Measurements from ENCODE around the gene SLX4. TPM values are rescaled to one million over a fixed set of nuclear protein-coding genes. Genes with fewer than 3 reads are reported as not detected.
A peak's percentile ranks its signal among the peaks of the same experiment; 100 is the strongest.

The SLX4 gene
- total and polyA plus RNA-seq, 2 donors (not counting 3 experiments of a cell fraction or from before 2014, with no cell fraction given) = 2.9 to 8.9 TPM

DNA sequence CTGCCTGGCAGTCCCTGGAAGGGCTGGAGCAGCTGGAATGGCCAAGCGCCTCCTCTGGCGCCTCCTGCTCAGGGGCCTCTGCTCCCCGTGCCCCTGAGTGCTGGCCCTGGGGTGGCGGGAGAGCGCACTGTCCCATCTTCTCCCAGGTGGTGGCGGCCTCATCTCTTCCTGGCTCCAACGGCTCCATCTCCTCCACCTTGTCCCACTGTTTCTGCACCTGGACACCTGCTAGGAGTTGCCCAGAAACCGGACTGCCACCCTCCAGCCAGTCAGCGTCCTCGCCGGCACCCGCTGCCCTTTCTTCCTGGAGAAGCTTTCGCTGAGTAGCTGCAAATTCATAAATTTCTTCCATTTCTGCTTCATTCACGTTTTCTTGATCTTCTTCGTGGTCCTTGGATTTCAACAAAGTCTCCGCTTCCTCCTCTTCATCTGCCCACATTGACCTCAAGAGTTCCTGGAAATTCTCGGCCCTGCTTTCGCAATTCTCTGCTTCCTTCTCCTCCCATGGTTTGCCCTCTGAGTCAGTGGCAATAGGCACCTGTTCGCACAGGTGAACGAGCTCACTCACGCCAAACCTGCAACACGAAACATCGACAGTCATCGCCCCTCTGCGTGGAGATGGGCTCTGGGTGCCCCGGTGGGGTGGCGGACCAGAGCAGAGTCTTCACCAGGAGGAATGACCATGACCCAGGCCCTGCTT is 20.5 kb downstream of the SLX4 start:
- Histone ChIP-seq H3K4me2 (ENCODE audit: insufficient read depth, low read length) (no peak overlapping the region), H3K9me3 (replicated peaks; ENCODE audit: control insufficient read depth, insufficient read depth, low read length) (no peaks in the 10 kb centered on the region), H3K79me2 (ENCODE audit: control insufficient read depth, insufficient read depth, low read length) (no peaks in the 10 kb centered on the region), H3K4me3 (replicated peaks in 1 of 3; ENCODE audit: insufficient read depth in 1 of 3, low read depth in 1 of 3, low read length in 3 of 3) (no peak overlapping the region), H3K27ac (ENCODE audit: insufficient read depth, low read depth, low read length) (no peak overlapping the region), H3K4me1 (ENCODE audit: control insufficient read depth, extremely low read depth, insufficient read depth, low read length) (no peaks in the 10 kb centered on the region), H2AFZ (ENCODE audit: low read depth, low read length) (no peak overlapping the region), H3K9ac (replicated peaks; ENCODE audit: extremely low read depth, insufficient read depth, low read length) (no peak overlapping the region), H3K27me3 (ENCODE audit: control insufficient read depth in 2 of 2, insufficient read depth in 2 of 2, low read length in 2 of 2) (no peaks in the 10 kb centered on the region), H3K36me3 (ENCODE audit: control insufficient read depth in 2 of 2, extremely low read depth in 1 of 2, insufficient read depth in 2 of 2, low read length in 2 of 2) (no peaks in the 10 kb centered on the region), H4K20me1 (replicated peaks; ENCODE audit: control insufficient read depth, extremely low read depth, insufficient read depth, low read length) (no peaks in the 10 kb centered on the region), H3K9me1 (replicated peaks; ENCODE audit: control insufficient read depth, extremely low read depth, insufficient read depth, low read length) (no peaks in the 10 kb centered on the region)
- TF ChIP-seq FOS (IDR thresholded peaks at IDR 0.05; ENCODE audit: borderline replicate concordance, insufficient read depth, low read length) (no peak), EZH2 (IDR thresholded peaks at IDR 0.05; ENCODE audit: borderline replicate concordance, low read depth, low read length, severe bottlenecking) (no peak), GATA2 (IDR thresholded peaks at IDR 0.05; ENCODE audit: insufficient read depth, insufficient read length, low read depth, low read length) (no peak)
- ChIA-PET POLR2A (no interaction called here), CTCF (no interaction called here)
- DNase-seq (ENCODE audit: low read depth, low spot score) (no peak), FAIRE-seq (no peak)
- no TSS peak for BruUV-seq (replicated peaks)
- intact Hi-C loops (cut with micrococcal nuclease) (no loop called here), dilution Hi-C loops (cut with MboI; ENCODE audit: extremely low pct_ligation_motif_present, low sequenced_read_pairs) (no loop called here)

DNA sequence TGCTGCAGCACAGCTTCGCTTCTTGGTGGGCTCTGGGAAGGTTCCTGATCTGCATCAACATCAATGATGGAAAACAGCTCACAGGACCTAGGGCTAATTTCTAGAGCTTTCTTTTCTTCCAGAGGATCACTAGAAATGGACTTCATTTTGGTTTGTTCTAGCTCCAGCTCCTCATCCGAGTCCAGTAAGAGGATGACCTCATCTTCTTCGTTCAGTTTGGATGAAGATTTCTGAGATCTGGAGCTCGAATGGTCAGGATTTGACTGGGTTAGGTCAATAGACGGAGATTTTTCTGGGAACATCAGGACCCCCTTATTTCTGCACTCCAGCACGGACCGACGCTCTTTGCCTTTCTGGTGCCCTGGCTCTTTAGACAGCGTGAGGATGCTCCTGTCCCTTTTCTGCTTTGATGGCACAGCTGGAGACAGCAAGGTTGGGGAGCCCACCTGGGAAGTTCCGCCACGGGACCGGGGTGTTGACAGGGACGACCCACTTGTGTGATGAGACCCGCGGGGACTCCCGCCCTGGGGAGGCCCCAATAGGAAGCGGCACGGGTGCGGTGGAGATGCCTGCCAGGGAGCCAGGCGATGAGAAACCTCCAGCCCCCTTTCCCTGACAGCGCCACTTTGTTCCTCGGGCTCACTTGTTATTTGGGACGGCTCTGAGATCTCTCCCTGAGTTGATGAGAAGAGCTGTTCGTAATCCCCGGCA is 21.3 kb downstream of the SLX4 start:
- FAIRE-seq (no peak), DNase-seq (ENCODE audit: low read depth, low spot score) (no peak)
- no peaks in the 10 kb centered on the region for H3K4me1 ChIP-seq (ENCODE audit: control insufficient read depth, extremely low read depth, insufficient read depth, low read length)
- no peaks in the 10 kb centered on the region for H3K36me3 ChIP-seq (ENCODE audit: control insufficient read depth in 2 of 2, extremely low read depth in 1 of 2, insufficient read depth in 2 of 2, low read length in 2 of 2)
- H3K4me2 ChIP-seq (ENCODE audit: insufficient read depth, low read length) = no peak overlapping the region
- BruUV-seq (replicated peaks) = TSS peak; percentile 22
- H2AFZ ChIP-seq (ENCODE audit: low read depth, low read length) = no peak overlapping the region
- TF ChIP-seq, protein P1, sequence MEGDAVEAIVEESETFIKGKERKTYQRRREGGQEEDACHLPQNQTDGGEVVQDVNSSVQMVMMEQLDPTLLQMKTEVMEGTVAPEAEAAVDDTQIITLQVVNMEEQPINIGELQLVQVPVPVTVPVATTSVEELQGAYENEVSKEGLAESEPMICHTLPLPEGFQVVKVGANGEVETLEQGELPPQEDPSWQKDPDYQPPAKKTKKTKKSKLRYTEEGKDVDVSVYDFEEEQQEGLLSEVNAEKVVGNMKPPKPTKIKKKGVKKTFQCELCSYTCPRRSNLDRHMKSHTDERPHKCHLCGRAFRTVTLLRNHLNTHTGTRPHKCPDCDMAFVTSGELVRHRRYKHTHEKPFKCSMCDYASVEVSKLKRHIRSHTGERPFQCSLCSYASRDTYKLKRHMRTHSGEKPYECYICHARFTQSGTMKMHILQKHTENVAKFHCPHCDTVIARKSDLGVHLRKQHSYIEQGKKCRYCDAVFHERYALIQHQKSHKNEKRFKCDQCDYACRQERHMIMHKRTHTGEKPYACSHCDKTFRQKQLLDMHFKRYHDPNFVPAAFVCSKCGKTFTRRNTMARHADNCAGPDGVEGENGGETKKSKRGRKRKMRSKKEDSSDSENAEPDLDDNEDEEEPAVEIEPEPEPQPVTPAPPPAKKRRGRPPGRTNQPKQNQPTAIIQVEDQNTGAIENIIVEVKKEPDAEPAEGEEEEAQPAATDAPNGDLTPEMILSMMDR (IDR thresholded peaks at IDR 0.05; ENCODE audit: extremely low read depth in 1 of 2, insufficient read depth in 1 of 2, low read depth in 1 of 2, low read length in 2 of 2) = no peak
- TF ChIP-seq GATA2 (IDR thresholded peaks at IDR 0.05; ENCODE audit: insufficient read depth, insufficient read length, low read depth, low read length) = no peak
- TF ChIP-seq POLR2A (IDR thresholded peaks at IDR 0.05; ENCODE audit: low read depth, low read length) = no peak
- no peak for TF ChIP-seq FOS (IDR thresholded peaks at IDR 0.05; ENCODE audit: borderline replicate concordance, insufficient read depth, low read length)
- TF ChIP-seq, protein P2, sequence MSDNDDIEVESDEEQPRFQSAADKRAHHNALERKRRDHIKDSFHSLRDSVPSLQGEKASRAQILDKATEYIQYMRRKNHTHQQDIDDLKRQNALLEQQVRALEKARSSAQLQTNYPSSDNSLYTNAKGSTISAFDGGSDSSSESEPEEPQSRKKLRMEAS (IDR thresholded peaks at IDR 0.05; ENCODE audit: insufficient read depth, insufficient read length) = no peak
- TF ChIP-seq POLR2AphosphoS5 (IDR thresholded peaks at IDR 0.05; ENCODE audit: insufficient read depth, low read depth, low read length) = no peak
- TF ChIP-seq MYC (IDR thresholded peaks at IDR 0.05; ENCODE audit: low read depth, low read length) = no peak
- no peak for TF ChIP-seq JUN (IDR thresholded peaks at IDR 0.05; ENCODE audit: borderline replicate concordance, insufficient read depth, insufficient read length, low read depth)
- TF ChIP-seq EZH2 (IDR thresholded peaks at IDR 0.05; ENCODE audit: borderline replicate concordance, low read depth, low read length, severe bottlenecking) = no peak
- no peaks in the 10 kb centered on the region for H3K9me1 ChIP-seq (replicated peaks; ENCODE audit: control insufficient read depth, extremely low read depth, insufficient read depth, low read length)
- H3K9ac ChIP-seq (replicated peaks; ENCODE audit: extremely low read depth, insufficient read depth, low read length) = no peak overlapping the region
- H3K4me3 ChIP-seq (replicated peaks in 1 of 3; ENCODE audit: insufficient read depth in 1 of 3, low read depth in 1 of 3, low read length in 3 of 3) = no peak overlapping the region
- dilution Hi-C loops (cut with MboI; ENCODE audit: extremely low pct_ligation_motif_present, low sequenced_read_pairs) = no loop called here
- ChIA-PET CTCF (no interaction called here), POLR2A (no interaction called here)
- intact Hi-C loops (cut with micrococcal nuclease) = no loop called here
- H4K20me1 ChIP-seq (replicated peaks; ENCODE audit: control insufficient read depth, extremely low read depth, insufficient read depth, low read length) = no peaks in the 10 kb centered on the region
- H3K27me3 ChIP-seq (ENCODE audit: control insufficient read depth in 2 of 2, insufficient read depth in 2 of 2, low read length in 2 of 2) = no peaks in the 10 kb centered on the region
- no peak overlapping the region for H3K27ac ChIP-seq (ENCODE audit: insufficient read depth, low read depth, low read length)
- no peaks in the 10 kb centered on the region for H3K9me3 ChIP-seq (replicated peaks; ENCODE audit: control insufficient read depth, insufficient read depth, low read length)
- no peaks in the 10 kb centered on the region for H3K79me2 ChIP-seq (ENCODE audit: control insufficient read depth, insufficient read depth, low read length)
